Ovary (tissue), 9 donors: ENCODE results near the gene TPSD1. TPM values are rescaled to one million over a fixed set of nuclear protein-coding genes. Genes with fewer than 3 reads are reported as not detected.

ENCODE experiments used
- DNase-seq, 5 donors: peaks; one replicate each; pipeline ENCODE4 v3.0.0-alpha.2; 2019 to 2020
- H3K27ac ChIP-seq, 2 donors: fragments of 200-600 bp; one replicate each; pipeline versions ENCODE4 v1.5.1 to v1.8.0; 2019 to 2022
- H3K27me3 ChIP-seq: fragments of 200-600 bp; one replicate; pipeline ENCODE4 v1.8.0; 2022
- H3K36me3 ChIP-seq: fragments of 200-600 bp; sonication (generic); one replicate; pipeline ENCODE4 v1.5.1; 2019
- H3K4me1 ChIP-seq: one replicate; pipeline ENCODE4 v1.8.1; 2013; ENCODE audit warnings: mild to moderate bottlenecking, moderate library complexity; ENCODE audit not compliant: insufficient read depth
- H3K4me3 ChIP-seq: fragments of 200-600 bp; sonication (generic); one replicate; pipeline ENCODE4 v1.5.1; 2017
- H3K9me3 ChIP-seq, 2 donors: fragments of 200-600 bp in 1 of 2; sonication (generic) in 1 of 2; one replicate each; pipeline versions ENCODE4 v1.5.1 to v1.8.1; 2013 to 2019; ENCODE audit warnings: mild to moderate bottlenecking in 1 of 2, moderate library complexity in 1 of 2
- EP300 ChIP-seq: sonication (generic); formaldehyde crosslinking; IDR thresholded peaks from one replicate; pipeline ENCODE4 v1.6.1; 2017; ENCODE audit warnings: antibody characterized with exemption
- POLR2A ChIP-seq: fragments of 450-650 bp; IDR thresholded peaks from one replicate; pipeline ENCODE4 v1.6.1; 2017; ENCODE audit warnings: antibody characterized with exemption, mild to moderate bottlenecking, moderate library complexity
- WGBS, 3 donors: extraction: QIAGEN DNeasy Blood & Tissue Kit in 1 of 3; methylation state at CpG; one replicate each; pipeline versions ENCODE4 v1.1.5 to v1.1.7; 2013 to 2017; 5-methylcytosine and 5-hydroxymethylcytosine counted together
- intact Hi-C, 4 donors: fragments of 100-400 bp; cut with DNase I; formaldehyde crosslinking; loops; one replicate each; pipeline versions ENCODE4 v1.11.0 to v1.15.1; 2022 to 2023
- polyA plus RNA-seq, 2 donors: library from polyadenylated mRNA; stranded (reverse); fragments of 200-250 nt in 1 of 2; fragments of 350-450 nt in 1 of 2; fragmentation: Illumina TruSeq in 1 of 2; extraction: RNeasy Lipid Tissue Mini Kit (QIAGEN cat#74804) in 1 of 2; gene quantifications; one replicate each; pipeline ENCODE4 v1.2.3, GENCODE V29; 2013 to 2014
- total RNA-seq, 7 donors: library from RNA; depleted of rRNA in 2 of 7; stranded (reverse); fragments of >200 nt in 2 of 7; fragmentation: NEBNext Ultra II Directional in 3 of 7; extraction: Animal tissue kit (Norgen Biotek cat#: 25700) in 3 of 7; gene quantifications; one replicate each; pipeline versions ENCODE4 v1.1.0 to v1.2.4, GENCODE V29; 2016 to 2023
- TF ChIP-seq, protein P1 (sequence below), 3 donors: fragments of 450-650 bp in 2 of 3; fragments of 200-600 bp in 1 of 3; IDR thresholded peaks; one replicate each; pipeline versions ENCODE4 v1.5.1 to v1.8.0; 2016 to 2022; ENCODE audit warnings: antibody characterized with exemption in 3 of 3, mild to moderate bottlenecking in 1 of 3
- donor health status: DM: no; HTN: no; CAD: no; lungs with moderate emphysema.
- donor health status: DM: no; HTN: no; CAD: no.
- donor health status: Bipolar disorder and iron deficiency.
- donor health status: DM: yes; HTN: yes; CAD: no.
- donor health status: DM: no; HTN: no; CAD: no.
- donor health status: DM: yes; HTN: yes; CAD: no.

TPSD1 gene
- total and polyA plus RNA-seq, 9 donors = 0.23 to 0.69 (median 0.60) TPM; not detected in 5

GRCh38 chr16:1213796-1214372 lies 42.0 kb upstream of the TPSD1 start:
- 80 to 82% (median 81%) methylated on average over 25 of the region's 25 CpGs for WGBS, 3 donors
- no peaks in the 10 kb centered on the region for H3K27me3 ChIP-seq
- TF ChIP-seq, protein P1, sequence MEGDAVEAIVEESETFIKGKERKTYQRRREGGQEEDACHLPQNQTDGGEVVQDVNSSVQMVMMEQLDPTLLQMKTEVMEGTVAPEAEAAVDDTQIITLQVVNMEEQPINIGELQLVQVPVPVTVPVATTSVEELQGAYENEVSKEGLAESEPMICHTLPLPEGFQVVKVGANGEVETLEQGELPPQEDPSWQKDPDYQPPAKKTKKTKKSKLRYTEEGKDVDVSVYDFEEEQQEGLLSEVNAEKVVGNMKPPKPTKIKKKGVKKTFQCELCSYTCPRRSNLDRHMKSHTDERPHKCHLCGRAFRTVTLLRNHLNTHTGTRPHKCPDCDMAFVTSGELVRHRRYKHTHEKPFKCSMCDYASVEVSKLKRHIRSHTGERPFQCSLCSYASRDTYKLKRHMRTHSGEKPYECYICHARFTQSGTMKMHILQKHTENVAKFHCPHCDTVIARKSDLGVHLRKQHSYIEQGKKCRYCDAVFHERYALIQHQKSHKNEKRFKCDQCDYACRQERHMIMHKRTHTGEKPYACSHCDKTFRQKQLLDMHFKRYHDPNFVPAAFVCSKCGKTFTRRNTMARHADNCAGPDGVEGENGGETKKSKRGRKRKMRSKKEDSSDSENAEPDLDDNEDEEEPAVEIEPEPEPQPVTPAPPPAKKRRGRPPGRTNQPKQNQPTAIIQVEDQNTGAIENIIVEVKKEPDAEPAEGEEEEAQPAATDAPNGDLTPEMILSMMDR (IDR thresholded peaks at IDR 0.05) = no peak
- TF ChIP-seq EP300 (no peak), POLR2A (no peak)
- no peaks in the 10 kb centered on the region for H3K4me1 ChIP-seq
- no peak overlapping the region for H3K4me3 ChIP-seq
- DNase-seq = no peak
- no peaks in the 10 kb centered on the region for H3K36me3 ChIP-seq
- intact Hi-C loops = no loop called here
- no peak overlapping the region for H3K27ac ChIP-seq
- H3K9me3 ChIP-seq = no peaks in the 10 kb centered on the region

GRCh38 chr16:1214719-1215118 lies 41.1 kb upstream of the TPSD1 start:
- no peak overlapping the region for H3K27ac ChIP-seq
- no peaks in the 10 kb centered on the region for H3K4me1 ChIP-seq
- intact Hi-C loops = no loop called here
- no peaks in the 10 kb centered on the region for H3K9me3 ChIP-seq
- DNase-seq = no peak
- 82 to 84% (median 84%) methylated on average over 16 of the region's 16 CpGs for WGBS, 3 donors
- H3K27me3 ChIP-seq = no peaks in the 10 kb centered on the region
- TF ChIP-seq POLR2A (no peak), EP300 (no peak)
- TF ChIP-seq, protein P1 (IDR thresholded peaks at IDR 0.05) = no peak
- H3K36me3 ChIP-seq = no peaks in the 10 kb centered on the region
- H3K4me3 ChIP-seq = no peak overlapping the region

GRCh38 chr16:1215574-1216295 lies 40.1 kb upstream of the TPSD1 start:
- H3K27ac ChIP-seq = no peak overlapping the region
- no peak for DNase-seq
- WGBS, 3 donors = 78 to 81% (median 79%) methylated on average over 32 of the region's 32 CpGs
- H3K4me3 ChIP-seq = no peak overlapping the region
- H3K36me3 ChIP-seq = no peaks in the 10 kb centered on the region
- TF ChIP-seq EP300 (no peak), POLR2A (no peak)
- TF ChIP-seq, protein P1 (IDR thresholded peaks at IDR 0.05) = no peak
- intact Hi-C loops = no loop called here
- no peaks in the 10 kb centered on the region for H3K9me3 ChIP-seq
- no peaks in the 10 kb centered on the region for H3K4me1 ChIP-seq
- no peaks in the 10 kb centered on the region for H3K27me3 ChIP-seq

GRCh38 chr16:1216296-1216619 lies 39.6 kb upstream of the TPSD1 start:
- intact Hi-C loops = no loop called here
- Histone ChIP-seq H3K9me3 (no peaks in the 10 kb centered on the region), H3K4me1 (no peaks in the 10 kb centered on the region), H3K36me3 (no peaks in the 10 kb centered on the region), H3K4me3 (no peak overlapping the region), H3K27me3 (no peaks in the 10 kb centered on the region), H3K27ac (no peak overlapping the region)
- WGBS, 3 donors = 85 to 91% (median 88%) methylated on average over 12 of the region's 12 CpGs
- TF ChIP-seq, protein P1 (IDR thresholded peaks at IDR 0.05) = no peak
- TF ChIP-seq EP300 (no peak), POLR2A (no peak)
- no peak for DNase-seq
